ENCODE measurements around the gene ZBTB8A. TPM values are rescaled to one million over a fixed set of nuclear protein-coding genes. Genes with fewer than 3 reads are reported as not detected.

ZBTB8A gene
- total RNA-seq, 1 donor from 2014 or later, result 12.0 TPM

- no peaks in the 10 kb centered on the region for H3K4me1 Mint-ChIP-seq (ENCODE audit: low read depth, unreplicated experiment)
- no peaks in the 10 kb centered on the region for H3K27me3 Mint-ChIP-seq (ENCODE audit: unreplicated experiment)
- no peaks in the 10 kb centered on the region for H3K9me3 Mint-ChIP-seq (ENCODE audit: unreplicated experiment)
- peaks cover 4% of the 10 kb centered on the region for H3K36me3 Mint-ChIP-seq (ENCODE audit: unreplicated experiment)
- no peak overlapping the region for H3K4me3 Mint-ChIP-seq (ENCODE audit: unreplicated experiment)
- DNase-seq, result no peak
- no peak overlapping the region for H3K27ac Mint-ChIP-seq (ENCODE audit: unreplicated experiment)
- TF ChIP-seq CTCF (IDR thresholded peaks at IDR 0.05; ENCODE audit: partially characterized antibody, unreplicated experiment), result no peak
Measured at GRCh38 chr1:32557812-32558211, 18.6 kb downstream of the ZBTB8A start.

GRCh38 chr1:32568929-32569328 lies 29.7 kb downstream of the ZBTB8A start:
- no peaks in the 10 kb centered on the region for H3K9me3 Mint-ChIP-seq (ENCODE audit: unreplicated experiment)
- no peaks in the 10 kb centered on the region for H3K36me3 Mint-ChIP-seq (ENCODE audit: unreplicated experiment)
- H3K27me3 Mint-ChIP-seq (ENCODE audit: unreplicated experiment), result peaks cover 2% of the 10 kb centered on the region
- H3K4me3 Mint-ChIP-seq (ENCODE audit: unreplicated experiment), result no peak overlapping the region
- no peaks in the 10 kb centered on the region for H3K4me1 Mint-ChIP-seq (ENCODE audit: low read depth, unreplicated experiment)
- no peak for TF ChIP-seq CTCF (IDR thresholded peaks at IDR 0.05; ENCODE audit: partially characterized antibody, unreplicated experiment)
- no peak for DNase-seq
- H3K27ac Mint-ChIP-seq (ENCODE audit: unreplicated experiment), result no peak overlapping the region

GRCh38 chr1:32580348-32581017 lies 41.3 kb downstream of the ZBTB8A start:
- Mint-ChIP-seq H3K4me3 (ENCODE audit: unreplicated experiment) (no peak overlapping the region), H3K36me3 (ENCODE audit: unreplicated experiment) (no peaks in the 10 kb centered on the region), H3K27me3 (ENCODE audit: unreplicated experiment) (peaks cover 3% of the 10 kb centered on the region), H3K4me1 (ENCODE audit: low read depth, unreplicated experiment) (peaks cover 2% of the 10 kb centered on the region), H3K27ac (ENCODE audit: unreplicated experiment) (no peak overlapping the region), H3K9me3 (ENCODE audit: unreplicated experiment) (no peaks in the 10 kb centered on the region)
- no peak for TF ChIP-seq CTCF (IDR thresholded peaks at IDR 0.05; ENCODE audit: partially characterized antibody, unreplicated experiment)
- DNase-seq, result no peak

GRCh38 chr1:32592943-32593342 lies 53.7 kb downstream of the ZBTB8A start:
- TF ChIP-seq CTCF (IDR thresholded peaks at IDR 0.05; ENCODE audit: partially characterized antibody, unreplicated experiment), result no peak
- no peak for DNase-seq
- Mint-ChIP-seq H3K9me3 (ENCODE audit: unreplicated experiment) (peaks cover 2% of the 10 kb centered on the region), H3K4me1 (ENCODE audit: low read depth, unreplicated experiment) (no peaks in the 10 kb centered on the region), H3K27ac (ENCODE audit: unreplicated experiment) (no peak overlapping the region), H3K4me3 (ENCODE audit: unreplicated experiment) (no peak overlapping the region), H3K36me3 (ENCODE audit: unreplicated experiment) (no peaks in the 10 kb centered on the region), H3K27me3 (ENCODE audit: unreplicated experiment) (peaks cover 2% of the 10 kb centered on the region)

- Mint-ChIP-seq H3K4me1 (ENCODE audit: low read depth, unreplicated experiment) (no peaks in the 10 kb centered on the region), H3K27me3 (ENCODE audit: unreplicated experiment) (no peaks in the 10 kb centered on the region), H3K4me3 (ENCODE audit: unreplicated experiment) (no peak overlapping the region), H3K27ac (ENCODE audit: unreplicated experiment) (no peak overlapping the region), H3K36me3 (ENCODE audit: unreplicated experiment) (no peaks in the 10 kb centered on the region), H3K9me3 (ENCODE audit: unreplicated experiment) (no peaks in the 10 kb centered on the region)
- DNase-seq, result no peak
- TF ChIP-seq CTCF (IDR thresholded peaks at IDR 0.05; ENCODE audit: partially characterized antibody, unreplicated experiment), result no peak
Measured at GRCh38 chr1:32600034-32600433, 60.8 kb downstream of the ZBTB8A start.
